HG03575 (cell line): ENCODE results near the gene DNAI4.
"Not testable (repeated sequence)": the region's sequence is repeated elsewhere in the genome, so short reads cannot be mapped to it uniquely, and the experiment has no call there.

ENCODE experiments used
- ATAC-seq: cut with Tn5 transposase; IDR thresholded peaks from one replicate; pipeline ENCODE4 v1.9.1; 2021; ENCODE audit not compliant: unreplicated experiment, insufficient number of reproducible peaks, low FRiP score; ENCODE audit errors: extremely low read depth

DNAI4 gene

DNA sequence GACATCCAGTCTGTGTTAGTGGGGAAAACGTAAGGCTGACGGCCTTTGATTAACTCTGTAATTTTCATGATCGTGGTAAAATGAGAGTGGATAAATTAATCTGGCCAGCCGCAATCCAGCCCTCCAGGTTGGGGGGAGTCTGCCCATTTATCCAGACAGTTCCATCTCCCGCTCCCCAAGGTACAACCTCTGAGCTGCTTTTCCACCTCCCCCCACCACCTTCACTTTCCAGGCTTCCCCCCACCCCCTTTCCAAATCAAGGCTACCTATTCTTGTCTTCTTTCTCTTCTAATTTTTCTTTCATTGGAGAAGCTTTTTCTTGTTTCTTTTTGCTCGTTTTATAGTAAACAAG is 6.1 kb upstream of the DNAI4 start:
- no peak for ATAC-seq

DNA sequence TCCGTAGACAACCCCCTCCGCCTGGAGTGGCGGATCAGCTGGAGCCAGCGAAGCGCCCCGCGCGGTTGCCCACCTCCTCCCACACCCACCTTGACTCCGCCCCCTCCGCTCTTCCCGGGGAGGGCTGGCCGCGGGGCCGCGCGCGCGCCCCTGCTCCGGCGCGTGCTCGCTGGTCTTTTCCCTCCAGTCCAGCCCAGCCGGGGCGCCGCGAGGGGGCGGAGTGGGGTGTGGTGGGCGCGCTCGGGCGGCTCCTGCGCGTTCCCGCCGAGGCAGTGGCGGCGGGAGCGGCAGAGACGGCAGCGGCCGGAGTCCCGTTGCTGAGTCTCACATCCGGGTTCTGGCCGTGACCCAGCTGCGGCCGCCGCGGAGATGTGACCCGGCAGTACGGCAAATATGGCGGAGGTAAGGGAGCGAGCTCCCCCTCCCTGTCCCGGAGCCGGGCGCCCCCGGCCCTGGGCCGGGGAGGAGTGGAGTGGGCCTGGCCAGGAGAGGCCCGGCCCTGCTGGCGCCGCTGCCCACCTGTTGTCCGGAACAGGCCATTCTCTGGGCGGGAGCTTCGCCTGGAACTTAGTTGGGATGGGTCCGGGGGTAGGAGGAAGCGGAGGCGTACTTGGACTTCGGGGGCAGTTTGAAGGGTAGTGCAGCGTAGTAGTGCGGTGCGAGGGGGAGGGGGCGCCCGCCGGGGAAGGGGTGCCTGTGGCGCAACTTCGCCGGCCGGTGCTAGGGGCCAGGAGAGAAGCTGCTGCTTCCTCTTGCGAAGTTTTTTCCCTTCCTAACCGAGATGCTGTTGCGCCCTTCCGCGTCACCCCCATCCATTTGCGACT is 5.6 kb upstream of the DNAI4 start:
- ATAC-seq: no peak

DNA sequence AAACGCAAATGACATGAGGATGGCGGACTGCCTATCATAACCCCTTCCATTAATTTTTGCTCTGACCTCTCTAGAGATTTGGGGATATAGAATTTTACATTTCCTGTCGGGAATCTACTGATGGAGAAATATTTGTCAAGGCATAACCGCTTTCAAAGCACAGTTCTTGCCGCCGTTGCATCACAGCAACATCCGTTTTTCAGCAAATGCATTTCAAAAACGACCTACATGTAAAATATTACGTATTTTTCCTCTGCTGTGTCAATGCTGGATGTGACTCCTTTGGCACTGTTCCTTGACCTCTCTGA is 5.0 kb upstream of the DNAI4 start:
- no peak for ATAC-seq

DNA sequence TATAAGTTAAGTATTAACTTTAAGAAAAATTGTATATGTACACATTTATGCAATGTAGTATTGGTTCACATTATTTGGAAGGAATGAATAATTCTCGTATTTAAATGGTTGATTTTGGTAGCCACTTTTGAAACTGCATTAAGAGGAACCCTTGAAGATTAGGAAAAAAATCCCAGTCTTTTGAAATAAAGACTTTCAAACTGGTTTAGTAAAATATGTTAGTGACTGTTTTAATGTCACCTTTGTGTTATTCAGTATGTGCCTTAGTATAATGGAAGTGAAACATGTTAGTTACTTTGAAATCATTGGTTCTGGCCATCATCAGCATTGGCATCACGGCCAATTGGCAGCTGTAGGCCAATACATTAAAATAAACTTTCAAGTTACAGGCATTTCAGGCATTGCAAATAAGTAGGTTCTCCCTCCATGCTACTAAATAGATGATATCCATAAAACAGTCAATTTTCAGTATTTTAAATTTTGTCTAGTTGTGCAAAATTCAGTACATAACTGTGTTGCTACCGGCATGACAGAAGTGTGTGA is 4.6 kb upstream of the DNAI4 start:
- no peak for ATAC-seq

DNA sequence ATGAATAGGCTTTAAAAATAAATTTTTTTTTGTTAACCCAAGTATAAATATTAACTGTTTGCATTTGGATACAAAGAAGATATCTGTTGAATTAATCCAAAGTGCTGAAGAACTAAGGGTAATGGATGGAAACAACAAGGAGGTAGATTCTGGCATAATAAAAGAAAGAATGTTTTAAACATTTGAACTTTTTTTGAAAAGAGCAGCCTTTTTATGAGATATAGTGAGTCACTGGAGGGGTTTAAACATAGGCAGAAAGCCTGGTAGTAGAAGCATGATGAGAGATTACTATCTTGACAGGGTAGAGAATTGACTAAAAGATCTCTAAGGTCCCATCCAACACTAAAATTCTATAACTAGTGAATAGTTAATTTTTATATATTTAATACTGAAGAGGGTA is 2.9 kb upstream of the DNAI4 start:
- ATAC-seq: no peak

DNA sequence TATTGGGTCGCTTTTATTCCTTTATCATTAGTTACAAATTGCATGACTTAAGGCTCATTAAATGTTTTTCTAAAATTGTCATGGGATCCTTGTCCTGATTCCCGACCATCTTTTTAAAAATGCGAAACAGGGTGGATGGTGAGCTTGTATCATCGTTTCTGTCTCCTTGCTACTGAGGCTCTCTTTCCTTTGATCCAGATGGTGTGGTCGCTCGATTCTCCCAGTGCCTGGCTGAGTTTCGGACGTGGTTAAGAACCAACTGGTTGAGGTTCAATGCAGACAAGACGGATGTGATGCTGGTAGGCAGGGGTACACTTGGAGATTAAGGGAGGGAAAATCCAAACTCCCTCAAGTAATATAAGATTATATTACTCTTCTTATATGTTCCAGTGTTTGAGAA is 1.3 kb upstream of the DNAI4 start:
- no peak for ATAC-seq

DNA sequence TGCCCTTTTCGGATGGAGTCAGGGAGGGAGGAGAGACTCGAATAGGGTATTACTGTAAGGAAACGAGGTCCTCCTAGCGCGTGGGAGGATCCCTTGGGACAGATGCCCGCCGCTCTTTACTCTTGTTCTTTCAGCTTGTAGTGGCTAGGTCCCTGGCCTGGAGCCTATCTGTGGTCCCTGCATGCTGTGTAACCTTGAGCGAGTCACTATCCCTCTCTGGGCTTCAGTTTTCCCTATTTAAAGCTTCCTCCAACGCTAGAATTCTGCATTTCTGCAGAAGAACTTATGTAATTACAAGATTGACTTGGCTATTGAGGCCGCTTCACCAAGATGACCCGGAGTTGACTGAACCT is 878 bp upstream of the DNAI4 start:
- ATAC-seq: peak; percentile 0

DNA sequence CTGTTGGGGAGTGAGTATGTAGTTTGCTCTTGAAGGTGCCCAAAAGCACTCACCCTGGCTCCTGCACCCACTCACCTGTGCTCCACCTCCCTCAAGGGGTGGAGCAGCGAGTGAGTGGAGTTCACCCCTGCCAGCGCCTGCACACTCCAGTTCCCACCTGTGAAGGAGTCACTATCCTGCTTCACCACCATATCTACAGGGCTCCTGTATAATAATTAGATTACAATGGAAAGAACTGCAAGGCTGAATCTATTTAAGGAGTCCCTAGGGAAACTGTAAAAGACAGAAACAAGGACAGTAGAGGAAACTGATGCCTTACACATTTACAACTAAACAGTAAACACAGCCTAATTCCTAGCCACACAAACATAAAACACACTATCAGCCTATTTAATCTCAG is 4.1 kb downstream of the DNAI4 start:
- no peak for ATAC-seq

DNA sequence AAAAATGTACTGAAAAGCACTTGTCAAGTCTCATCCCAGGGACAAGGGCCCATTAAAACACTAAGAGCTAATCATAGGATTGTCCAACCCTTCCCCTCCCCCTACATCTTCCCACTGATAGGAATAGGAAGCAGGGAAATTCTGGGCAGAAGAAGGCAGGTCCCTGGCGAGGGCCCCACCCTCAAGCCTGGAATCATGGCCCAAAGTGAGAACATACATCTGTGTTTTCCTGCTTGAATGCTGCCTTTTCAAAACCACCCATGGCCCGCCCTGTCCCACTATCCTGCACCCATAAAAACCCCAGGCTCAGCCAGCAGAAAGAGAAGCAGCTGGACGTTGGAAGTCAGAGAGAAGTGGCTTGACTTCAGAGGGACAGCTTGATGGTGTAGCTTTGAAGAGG is 4.8 kb downstream of the DNAI4 start:
- ATAC-seq: no peak

DNA sequence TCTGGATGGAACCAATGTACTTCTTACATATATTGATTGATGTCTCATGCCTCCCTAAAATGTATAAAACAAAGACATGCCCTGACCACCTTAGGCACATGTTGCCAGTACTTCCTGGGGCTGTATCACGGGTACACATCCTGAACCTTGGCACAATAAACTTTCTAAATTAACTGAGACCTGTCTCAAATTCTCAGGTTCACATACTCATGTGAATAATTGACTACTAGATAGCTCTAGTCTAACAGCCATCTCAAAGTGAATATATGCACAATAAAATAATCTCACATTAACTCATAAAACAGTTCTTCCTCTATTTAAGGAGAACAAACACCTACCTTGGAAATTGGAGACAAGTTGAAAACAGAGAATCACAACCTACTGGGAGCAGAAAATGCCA is 5.6 kb downstream of the DNAI4 start:
- no peak for ATAC-seq

DNA sequence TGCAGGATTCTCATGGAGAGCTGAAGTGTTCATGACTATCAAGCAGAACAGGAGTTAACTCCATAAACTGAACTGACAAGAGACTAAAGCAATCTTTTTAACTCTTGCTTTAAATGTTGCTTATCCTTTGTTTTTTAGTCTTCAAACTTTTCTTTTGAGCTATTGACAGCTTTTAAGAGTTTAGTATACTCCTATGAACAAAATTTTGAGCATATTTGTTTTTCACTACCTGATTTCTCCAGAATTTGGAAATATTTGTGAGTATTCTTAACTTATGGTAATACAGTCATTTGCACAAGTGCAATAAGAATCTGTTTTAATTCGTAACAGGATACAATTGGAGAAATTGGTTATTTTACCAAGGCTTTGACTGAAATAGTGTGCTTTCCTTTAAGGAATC is 7.2 kb downstream of the DNAI4 start:
- no peak for ATAC-seq

DNA sequence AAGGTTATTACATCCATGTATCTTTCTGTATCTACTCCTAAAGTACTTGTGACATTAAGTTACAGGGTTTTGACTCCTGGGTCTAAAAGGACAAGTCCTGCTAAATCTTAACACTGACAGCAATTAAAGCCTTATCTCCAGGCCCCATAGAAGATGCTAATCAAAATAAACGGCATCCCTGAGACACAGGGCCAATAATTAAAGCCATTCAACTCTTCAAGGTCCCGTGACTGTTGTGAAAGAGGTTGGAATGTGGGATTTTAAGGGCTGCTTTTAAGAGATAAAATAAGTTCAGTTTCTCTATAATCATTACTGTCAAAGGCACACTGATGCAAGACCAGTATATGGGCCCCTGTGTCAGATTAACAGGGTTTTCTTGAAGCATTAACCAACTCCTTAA is 8.3 kb downstream of the DNAI4 start:
- no peak for ATAC-seq

DNA sequence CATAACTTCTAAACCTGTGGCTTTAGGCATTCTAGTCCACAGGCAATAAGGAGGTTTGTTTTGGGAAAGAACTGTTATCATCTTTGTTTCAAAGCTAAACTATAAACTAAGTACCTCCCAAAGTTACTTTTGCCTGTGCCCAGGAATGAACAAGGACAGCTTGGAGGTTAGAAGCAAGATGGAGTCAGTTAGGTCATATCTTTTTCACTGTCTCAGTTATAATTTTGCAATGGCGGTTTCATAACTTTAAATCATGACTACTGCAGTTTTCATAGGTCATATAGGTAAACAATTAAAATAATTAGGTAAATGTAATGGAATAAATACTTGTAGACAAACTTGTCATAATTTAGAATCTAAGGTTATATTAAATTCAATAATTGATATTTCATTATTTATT is 9.5 kb downstream of the DNAI4 start:
- not testable (repeated sequence) for ATAC-seq

DNA sequence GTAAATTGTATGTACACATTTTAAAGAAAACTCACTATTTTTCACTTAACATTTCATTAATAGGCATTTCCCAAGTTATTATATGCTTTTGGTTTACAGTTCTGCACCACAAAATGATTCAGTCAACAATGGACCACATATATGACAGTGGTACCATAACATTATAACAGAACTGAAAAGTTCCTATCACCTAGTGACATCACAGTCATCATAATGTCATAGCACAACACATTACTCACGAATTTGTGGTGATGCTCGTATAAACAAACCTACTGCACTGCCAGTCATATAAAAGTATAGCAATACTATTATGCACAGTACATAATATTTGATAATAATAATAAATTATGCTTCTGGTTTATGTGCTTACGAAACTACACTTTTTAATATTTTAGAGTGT is 30.9 kb downstream of the DNAI4 start:
- no peak for ATAC-seq

DNA sequence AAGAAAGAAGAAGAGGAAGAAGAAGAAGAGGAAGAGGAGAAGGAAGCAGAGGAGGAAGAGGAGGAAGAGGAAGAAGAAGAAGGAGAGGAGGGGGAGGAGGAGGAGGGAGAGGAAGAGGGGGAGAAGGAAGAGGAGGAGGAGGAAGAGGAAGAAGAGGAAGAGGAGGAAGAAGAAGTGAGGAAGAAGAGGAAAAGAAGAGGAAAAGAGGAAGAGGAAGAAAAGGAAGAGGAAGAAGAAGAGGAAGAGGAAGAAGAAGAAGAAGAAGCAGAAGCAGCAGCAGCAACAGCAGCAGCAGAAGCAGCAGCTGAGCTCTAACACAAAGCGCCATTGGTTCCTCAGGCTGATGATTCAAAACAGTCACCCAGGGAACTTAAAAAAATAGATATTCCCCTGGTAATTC is 34.0 kb downstream of the DNAI4 start:
- ATAC-seq: no peak

DNA sequence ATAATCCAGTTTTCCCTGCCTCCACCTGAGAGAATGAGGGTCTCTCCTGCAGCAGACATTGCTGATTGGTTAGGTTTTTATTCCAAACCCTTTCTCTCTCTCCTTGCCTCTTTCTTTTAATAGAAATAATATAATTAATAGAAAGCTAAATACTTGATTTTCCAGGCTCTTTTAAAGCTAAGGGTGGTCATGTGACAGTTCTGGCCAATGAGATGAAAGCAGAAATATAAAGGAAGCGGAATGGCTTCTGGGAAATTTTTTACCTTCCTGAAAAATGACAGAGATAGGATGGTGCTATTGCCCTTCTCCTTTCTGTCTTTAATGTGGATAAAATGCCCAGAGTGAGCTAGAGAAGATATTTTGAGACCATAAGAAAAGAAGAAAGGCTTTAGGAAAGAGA is 35.6 kb downstream of the DNAI4 start:
- no peak for ATAC-seq

DNA sequence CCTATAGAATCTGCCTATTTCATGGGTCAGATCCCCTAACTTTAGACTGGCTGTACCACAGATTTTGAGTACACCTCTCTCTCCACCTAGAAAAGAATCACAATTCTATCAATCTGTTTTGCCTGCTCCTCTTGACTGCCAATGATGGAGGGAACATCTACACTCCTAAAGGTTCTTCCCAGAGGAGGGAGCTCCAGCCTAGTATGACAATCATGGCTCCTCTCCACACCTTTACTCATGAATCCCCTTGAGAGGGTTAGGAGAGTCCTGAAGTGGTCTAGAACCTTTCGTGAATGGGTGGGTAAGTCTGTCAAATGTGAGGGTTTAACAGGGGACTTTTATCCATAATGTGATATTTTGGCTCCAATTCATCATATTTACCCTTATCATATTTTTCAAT is 48.0 kb downstream of the DNAI4 start:
- no peak for ATAC-seq

DNA sequence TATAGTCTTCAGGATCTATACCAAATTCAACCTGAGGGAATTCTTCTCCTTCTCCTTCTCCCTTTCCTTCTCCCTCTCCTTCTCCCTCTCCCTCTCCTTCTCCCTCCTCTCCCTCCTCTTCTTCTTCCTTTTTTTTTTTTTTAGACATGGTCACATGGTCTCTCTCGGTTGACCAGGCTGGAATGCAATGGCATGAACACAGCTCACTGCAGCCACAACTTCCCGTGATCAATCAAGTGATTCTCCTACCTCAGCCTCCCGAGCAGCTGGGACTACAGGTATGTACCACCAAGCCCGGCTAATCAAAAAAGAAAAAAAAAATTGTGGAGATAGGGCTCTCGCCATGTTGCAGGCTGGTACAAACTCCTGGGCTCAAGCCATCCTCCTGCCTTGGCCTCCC is 51.5 kb downstream of the DNAI4 start:
- ATAC-seq: no peak

DNA sequence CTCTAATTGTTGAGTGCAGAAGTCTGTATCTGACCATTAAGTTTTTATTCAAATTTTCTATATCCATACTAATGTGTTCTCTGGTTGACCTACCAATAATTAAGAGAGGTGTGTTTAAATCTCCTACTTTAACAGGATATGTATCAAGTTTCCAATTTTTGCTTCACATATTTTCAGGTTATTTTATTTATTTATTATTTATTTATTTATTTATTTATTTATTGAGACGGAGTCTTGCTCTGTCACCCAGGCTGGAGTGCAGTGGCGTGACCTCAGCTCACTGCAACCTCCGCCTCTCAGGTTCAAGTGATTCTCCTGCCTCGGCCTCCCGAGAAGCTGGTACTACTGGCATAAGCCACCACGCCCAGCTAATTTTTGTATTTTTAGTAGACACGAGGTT is 52.6 kb downstream of the DNAI4 start:
- ATAC-seq: not testable (repeated sequence)

DNA sequence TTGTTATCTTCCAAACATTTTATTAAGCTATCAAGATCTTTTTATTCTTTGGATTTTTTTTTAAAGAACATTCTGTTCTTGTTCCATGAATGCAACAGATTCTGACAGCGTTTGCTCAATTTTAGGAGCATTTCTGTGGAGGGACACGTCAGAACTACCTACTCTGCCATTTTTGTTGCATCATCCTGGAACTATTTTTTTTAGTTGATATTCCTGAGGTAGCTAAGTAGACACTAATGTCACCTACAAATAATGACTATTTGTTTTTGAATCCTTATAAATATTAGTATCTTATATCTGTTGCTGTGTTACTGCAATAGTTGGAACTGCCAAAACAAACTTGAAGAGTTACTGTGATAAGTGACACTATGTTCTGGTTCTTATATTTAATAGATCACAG is 57.2 kb downstream of the DNAI4 start:
- ATAC-seq: no peak

DNA sequence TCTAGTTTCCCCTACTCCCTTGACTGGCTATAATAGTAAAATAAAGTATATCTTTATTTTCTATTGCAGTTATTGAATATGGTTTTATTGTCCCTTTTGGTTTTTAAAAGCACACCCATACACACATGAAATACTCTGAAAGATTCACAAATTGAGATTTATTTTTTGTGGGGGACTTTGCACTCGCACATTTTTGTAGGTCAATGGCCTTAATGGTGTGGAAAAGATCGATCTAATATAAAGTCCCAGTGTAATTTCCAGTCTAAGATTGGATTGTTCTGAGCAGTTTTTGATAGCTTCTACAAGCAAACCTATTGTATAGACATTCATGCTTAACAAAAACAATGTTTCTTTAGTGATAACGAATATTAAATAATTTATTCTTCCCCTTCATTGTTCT is 64.1 kb downstream of the DNAI4 start:
- no peak for ATAC-seq
